WERI-Rb-1 (cell line): ENCODE results near the gene NEO1.

Source experiments
- DNase-seq: peaks from one replicate; pipeline ENCODE4 v3.0.0-alpha.2; 2020
- H3K27ac ChIP-seq: fragments of 250-450 bp; sonication (Bioruptor Pico); 2 replicates; pipeline ENCODE4 v1.5.1; 2020; ENCODE audit warnings: mild to moderate bottlenecking, moderate library complexity
- H3K27me3 ChIP-seq: fragments of 250-450 bp; sonication (Bioruptor Pico); 2 replicates; pipeline ENCODE4 v1.5.1; 2021; ENCODE audit warnings: mild to moderate bottlenecking, low read depth, moderate library complexity; ENCODE audit not compliant: insufficient read depth, severe bottlenecking
- H3K36me3 ChIP-seq: fragments of 250-450 bp; sonication (Bioruptor Pico); 2 replicates; pipeline ENCODE4 v1.5.1; 2020; ENCODE audit warnings: mild to moderate bottlenecking, moderate library complexity
- H3K4me3 ChIP-seq: 2 replicates; pipeline ENCODE4 v1.5.1; 2011; ENCODE audit warnings: low read depth, mild to moderate bottlenecking, control low read depth, low read length
- H3K9me3 ChIP-seq: fragments of 250-450 bp; sonication (Bioruptor Pico); 2 replicates; pipeline ENCODE4 v1.5.1; 2021; ENCODE audit warnings: mild to moderate bottlenecking, moderate library complexity; ENCODE audit not compliant: severe bottlenecking
- TF ChIP-seq, protein P1 (sequence below): IDR thresholded peaks from 2 replicates; pipeline ENCODE4 v1.5.1; 2011; ENCODE audit warnings: low read depth, mild to moderate bottlenecking, control low read depth, inconsistent platforms, low read length

Gene NEO1

DNA sequence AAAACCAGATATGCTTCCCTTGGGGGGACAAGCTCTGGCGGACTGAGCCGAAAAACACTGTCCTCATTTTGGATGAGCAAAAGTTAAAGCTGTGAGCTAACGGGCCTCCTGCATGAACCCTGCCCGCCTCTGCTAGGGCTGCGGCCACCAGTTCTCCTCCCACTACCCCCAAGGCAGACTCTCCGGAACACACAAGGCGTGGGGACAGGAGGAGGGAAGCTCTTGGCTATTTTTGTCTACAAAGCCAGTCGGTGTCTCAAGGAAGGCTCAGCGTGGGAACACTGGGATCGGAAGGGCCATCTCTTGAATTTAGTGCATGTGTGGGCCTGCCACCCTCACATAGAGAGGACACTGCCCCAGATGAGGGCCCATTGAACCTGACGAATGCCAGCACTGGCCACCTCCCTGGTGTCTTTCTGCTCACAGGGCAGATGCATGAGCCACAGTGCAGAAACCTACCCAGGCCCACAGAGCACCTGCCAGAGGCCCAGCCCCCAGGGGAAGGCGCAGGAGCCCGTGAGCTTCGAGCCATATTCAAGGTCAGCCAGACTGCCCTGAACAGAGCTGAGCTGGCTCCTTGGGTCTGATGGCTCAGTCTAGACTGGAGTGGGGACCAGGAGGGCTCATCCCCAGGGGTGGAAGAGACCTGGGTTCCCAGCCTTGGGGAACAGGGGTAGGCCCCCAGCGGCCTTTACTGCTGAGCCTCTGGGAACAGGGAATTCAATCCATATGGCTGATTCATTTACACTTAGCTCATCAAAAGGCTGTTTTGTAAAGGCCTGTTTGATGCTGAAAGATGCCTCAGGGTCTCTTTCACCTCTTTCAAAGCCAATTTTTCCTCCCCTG lies 278.2 kb downstream of the NEO1 start:
- Histone ChIP-seq H3K36me3 (no peaks in the 10 kb centered on the region), H3K9me3 (no peaks in the 10 kb centered on the region), H3K27me3 (no peaks in the 10 kb centered on the region), H3K4me3 (no peak overlapping the region), H3K27ac (no peak overlapping the region)
- TF ChIP-seq, protein P1, sequence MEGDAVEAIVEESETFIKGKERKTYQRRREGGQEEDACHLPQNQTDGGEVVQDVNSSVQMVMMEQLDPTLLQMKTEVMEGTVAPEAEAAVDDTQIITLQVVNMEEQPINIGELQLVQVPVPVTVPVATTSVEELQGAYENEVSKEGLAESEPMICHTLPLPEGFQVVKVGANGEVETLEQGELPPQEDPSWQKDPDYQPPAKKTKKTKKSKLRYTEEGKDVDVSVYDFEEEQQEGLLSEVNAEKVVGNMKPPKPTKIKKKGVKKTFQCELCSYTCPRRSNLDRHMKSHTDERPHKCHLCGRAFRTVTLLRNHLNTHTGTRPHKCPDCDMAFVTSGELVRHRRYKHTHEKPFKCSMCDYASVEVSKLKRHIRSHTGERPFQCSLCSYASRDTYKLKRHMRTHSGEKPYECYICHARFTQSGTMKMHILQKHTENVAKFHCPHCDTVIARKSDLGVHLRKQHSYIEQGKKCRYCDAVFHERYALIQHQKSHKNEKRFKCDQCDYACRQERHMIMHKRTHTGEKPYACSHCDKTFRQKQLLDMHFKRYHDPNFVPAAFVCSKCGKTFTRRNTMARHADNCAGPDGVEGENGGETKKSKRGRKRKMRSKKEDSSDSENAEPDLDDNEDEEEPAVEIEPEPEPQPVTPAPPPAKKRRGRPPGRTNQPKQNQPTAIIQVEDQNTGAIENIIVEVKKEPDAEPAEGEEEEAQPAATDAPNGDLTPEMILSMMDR = no peak
- DNase-seq = no peak

DNA sequence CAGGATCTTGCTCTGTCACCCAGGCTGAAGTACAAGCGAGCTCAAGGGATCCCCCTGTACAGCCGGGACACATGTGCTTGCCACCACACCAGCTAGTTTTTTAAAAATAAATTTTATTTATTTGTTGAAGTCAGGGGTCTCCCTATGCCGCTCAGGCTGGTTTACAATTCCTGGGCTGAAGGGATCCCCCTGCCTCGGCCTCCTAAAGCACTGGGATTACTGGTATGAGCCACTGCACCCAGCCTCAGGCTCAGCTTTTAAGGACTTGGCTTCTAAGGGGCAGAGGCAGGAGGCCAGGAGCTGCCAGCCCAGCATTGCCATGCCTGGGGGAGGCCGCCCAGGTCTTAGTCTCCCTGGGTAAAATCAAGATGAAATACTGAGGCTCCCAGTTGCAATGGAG lies 279.2 kb downstream of the NEO1 start:
- DNase-seq = no peak
- no peaks in the 10 kb centered on the region for H3K27me3 ChIP-seq
- no peaks in the 10 kb centered on the region for H3K9me3 ChIP-seq
- no peak overlapping the region for H3K27ac ChIP-seq
- no peak overlapping the region for H3K4me3 ChIP-seq
- H3K36me3 ChIP-seq = no peaks in the 10 kb centered on the region
- TF ChIP-seq, protein P1 = no peak

DNA sequence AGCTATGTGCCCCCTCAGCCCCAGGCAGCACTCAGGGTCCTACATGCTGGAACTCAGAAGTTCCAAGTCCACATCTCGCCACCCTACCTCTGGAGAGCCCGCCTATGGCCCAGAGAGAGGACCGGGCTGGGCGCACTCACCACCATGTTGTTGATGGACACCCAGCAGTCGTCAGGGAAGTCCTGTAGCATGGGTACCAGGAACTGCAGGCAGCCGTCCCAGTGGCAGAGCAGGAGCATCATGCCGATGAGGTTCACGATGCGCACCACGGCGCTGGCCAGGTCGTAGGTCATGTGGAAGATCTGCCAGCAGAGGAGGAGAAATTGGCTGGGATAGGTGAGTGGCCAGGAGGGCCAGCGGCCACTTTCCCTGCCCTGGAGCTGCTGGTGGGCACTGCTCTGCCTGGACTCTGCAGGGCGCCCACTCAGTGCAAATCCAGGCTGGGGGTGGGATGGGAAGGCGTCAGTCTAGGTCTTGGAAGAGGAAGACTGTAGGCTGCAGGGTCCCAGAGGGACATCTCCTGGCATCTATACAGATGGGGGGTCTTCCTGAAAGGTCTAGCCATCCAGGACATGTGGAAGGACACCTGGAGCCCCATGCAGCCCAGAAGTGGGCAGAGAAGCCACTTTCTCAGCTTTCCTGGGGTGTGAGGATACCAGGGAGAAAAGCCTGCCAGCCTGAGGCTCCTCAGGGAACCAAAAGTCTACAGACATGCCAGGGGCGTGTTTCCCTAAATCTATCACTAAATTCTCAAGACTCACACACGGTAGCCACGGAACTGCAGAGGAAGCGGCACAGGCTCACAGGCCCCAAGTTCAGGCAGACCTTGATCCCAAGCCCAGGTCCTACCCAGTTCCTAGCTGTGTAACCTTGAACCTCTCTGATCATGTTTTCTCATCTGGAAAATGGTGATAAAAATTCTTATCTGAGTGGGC lies 280.0 kb downstream of the NEO1 start:
- H3K9me3 ChIP-seq = no peaks in the 10 kb centered on the region
- H3K4me3 ChIP-seq = no peak overlapping the region
- H3K36me3 ChIP-seq = no peaks in the 10 kb centered on the region
- H3K27ac ChIP-seq = no peak overlapping the region
- no peak for DNase-seq
- TF ChIP-seq, protein P1 = no peak
- no peaks in the 10 kb centered on the region for H3K27me3 ChIP-seq

DNA sequence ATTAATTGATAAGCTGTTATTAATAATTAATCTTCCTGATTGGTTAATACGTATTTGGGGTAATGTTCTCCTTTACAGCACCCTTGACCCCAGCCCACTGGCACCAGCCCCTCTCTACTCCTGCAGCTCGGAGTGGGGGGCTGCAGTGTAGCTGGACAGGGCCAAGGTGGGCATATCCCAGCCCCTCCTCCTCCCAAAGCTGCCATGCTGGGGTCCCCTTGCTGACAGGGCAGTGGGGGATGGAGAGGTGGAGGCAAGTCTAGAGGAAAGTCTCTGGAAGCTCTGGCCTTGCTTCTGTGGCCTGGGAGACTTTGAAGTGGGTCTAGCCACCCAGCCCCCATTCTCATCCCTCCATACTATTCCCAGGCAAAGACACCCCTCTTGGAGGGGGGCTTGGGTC lies 280.7 kb downstream of the NEO1 start:
- Histone ChIP-seq H3K27ac (no peak overlapping the region), H3K4me3 (no peak overlapping the region), H3K27me3 (no peaks in the 10 kb centered on the region), H3K9me3 (no peaks in the 10 kb centered on the region), H3K36me3 (no peaks in the 10 kb centered on the region)
- TF ChIP-seq, protein P1 = no peak
- no peak for DNase-seq

DNA sequence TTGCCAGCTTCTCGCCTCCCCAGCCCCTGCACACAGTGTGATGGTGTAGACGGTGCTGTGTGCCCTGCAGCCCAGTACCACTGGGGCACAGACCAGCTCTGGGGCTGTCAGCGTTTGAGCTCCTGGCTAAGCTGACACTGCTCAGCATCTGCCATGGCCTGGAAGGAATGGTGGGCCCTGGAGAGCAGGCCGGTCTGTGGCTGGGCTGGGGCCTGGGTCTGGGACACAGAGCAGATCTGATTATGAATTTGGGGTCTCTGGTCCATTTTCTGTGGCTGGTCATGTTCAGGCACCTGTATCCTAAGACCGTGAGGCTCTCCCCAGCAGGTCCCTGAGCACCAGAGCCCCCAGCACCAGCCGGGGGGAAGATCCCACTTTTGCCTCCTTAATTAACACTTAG lies 281.8 kb downstream of the NEO1 start:
- Histone ChIP-seq H3K4me3 (no peak overlapping the region), H3K9me3 (no peaks in the 10 kb centered on the region), H3K36me3 (no peaks in the 10 kb centered on the region), H3K27me3 (no peaks in the 10 kb centered on the region), H3K27ac (no peak overlapping the region)
- no peak for DNase-seq
- TF ChIP-seq, protein P1 = no peak
